Pons (tissue), 1 donor: ENCODE data around the gene NTNG1.

Experiments used
- DNase-seq: peaks from one replicate; pipeline ENCODE4 v3.0.0-alpha.2; 2016; ENCODE audit warnings: low spot score

The NTNG1 gene

DNA sequence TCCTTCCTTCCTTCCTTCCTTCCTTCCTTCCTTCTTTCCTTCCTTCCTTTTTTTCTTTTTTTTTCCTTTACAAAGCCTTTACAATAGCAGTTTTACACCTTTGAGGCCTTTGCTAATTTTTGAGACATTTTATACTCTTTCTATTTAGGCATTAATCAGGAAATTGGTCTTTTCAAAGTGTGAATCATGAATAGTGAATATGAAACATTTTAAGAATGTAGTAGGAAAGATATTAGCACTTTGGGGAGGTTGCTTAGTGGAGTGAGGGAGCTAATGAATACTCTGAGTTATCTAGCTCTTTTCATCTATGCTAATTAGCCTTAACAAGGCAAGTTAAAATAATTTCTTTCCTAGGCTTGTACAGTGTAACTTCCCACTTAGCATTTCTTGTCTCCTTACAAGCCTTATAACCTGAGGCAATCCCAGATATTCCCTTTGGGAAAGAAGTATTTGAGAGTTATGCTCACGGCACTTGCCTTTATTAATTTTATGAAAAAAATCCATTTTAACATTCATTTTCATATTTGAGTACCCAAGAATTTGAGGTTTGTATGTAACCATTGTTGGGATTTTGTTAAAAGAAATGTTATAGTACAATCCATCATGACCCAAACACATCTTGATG, 122.6 kb downstream of the NTNG1 start:
- DNase-seq, result no peak

DNA sequence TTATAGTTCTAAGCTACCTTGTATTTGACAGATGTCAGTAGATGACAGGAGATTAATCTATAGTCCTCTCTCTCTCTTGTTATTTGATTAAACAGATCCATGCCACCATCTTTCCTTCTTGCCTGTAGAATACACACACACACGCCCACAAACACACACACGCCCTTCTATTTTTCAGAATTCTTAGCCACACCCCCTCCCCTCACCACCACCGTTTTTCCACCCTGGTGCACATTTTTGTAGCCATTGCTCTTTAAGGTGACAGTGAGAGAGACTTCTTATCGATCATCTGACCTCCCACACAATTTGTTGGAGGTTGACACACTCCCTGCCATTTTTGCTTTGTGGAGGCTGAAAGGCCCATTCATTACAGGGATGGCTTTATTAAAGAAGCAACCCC, 123.2 kb downstream of the NTNG1 start:
- DNase-seq, result no peak

DNA sequence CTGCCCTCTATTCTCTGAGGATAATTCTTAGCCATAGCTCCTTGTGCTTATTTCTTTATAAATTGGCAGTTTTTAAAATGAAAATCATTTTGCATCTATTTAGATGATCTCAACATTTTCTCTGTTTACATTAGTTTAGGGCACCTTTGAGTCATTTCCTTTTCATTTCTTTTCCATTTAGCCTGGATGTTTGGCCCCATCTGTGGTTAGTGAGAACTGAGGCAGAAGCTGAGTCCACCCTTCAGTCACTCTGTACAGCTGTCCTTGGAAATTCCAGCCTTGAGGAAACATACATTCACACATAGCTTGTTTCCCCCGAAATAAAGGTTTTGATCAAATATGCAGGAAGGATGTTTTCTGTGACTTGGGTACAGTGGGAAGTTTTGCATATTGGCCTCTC, 123.7 kb downstream of the NTNG1 start:
- no peak for DNase-seq

DNA sequence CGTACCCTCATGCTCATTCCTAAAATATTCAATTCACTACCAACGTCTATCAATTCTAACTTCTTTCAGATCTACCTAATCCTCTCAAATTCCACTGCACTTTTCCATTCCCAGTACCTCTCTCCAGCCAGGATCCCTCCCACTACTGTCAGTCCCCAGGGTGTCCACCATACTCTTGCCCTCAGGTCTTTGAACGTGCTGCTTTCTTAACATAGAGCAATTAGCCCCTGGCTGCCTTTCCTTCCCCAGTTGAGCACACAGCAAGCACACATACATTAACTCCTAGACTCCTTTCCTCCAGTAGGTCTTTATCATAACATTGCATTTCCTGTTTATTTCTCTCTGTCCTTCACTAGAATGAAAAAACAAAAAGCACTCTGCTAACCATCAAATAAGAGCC, 126.7 kb downstream of the NTNG1 start:
- no peak for DNase-seq

DNA sequence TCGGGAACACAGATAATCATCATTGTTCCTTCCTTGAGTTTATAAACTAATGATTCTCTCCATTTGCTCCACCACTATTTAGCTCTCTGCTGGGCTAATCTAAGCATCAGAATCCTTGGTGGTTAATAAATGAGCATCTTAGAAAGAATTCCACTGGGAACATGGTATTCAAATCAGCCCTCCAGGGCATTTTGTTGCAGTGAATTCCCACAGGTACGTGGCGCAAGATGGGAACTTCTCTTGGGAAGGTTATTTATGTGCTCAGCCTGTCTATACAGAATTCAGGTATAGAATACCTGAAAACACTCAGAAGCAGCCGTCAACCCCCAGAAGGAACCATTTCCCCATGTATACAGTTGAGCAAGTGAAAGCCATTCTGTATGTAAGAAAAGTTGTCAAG, 131.5 kb downstream of the NTNG1 start:
- no peak for DNase-seq

DNA sequence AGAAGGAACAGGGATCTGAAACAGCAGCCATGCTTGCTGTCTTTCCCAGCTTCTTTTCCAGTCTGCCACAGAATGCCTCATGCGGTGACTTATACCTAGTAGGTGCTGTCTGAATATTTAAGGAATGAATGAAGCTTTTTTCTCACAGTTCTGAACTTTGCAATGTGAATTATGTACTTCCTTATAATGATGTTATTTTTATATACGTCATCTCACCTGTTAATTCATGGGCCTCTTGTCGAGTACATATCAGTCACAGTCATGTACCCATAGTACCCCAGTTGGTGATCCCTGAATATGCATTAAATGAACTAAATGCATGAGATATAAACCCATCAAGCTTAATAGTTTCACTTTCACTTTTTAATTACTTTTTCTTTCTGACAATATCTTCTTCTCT, 132.7 kb downstream of the NTNG1 start:
- DNase-seq, result no peak

DNA sequence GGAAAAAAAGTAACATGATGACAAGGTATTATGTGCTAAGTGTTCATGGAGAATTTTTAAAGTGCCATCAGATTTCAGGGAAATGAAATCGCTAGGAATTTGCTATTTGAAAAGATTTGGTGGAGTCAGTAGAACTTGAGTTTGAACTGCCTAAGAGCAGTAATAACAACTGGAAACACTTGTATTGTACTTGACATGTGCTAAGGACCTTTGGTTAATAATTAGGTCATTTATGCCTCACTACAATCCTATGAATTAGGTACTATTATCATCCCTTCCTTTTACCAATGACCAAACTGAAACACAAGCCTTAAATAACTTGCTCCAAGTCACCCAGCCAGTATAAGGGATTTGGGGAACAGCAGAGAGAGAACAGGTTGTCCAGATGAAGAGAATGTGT, 133.4 kb downstream of the NTNG1 start:
- DNase-seq, result no peak

DNA sequence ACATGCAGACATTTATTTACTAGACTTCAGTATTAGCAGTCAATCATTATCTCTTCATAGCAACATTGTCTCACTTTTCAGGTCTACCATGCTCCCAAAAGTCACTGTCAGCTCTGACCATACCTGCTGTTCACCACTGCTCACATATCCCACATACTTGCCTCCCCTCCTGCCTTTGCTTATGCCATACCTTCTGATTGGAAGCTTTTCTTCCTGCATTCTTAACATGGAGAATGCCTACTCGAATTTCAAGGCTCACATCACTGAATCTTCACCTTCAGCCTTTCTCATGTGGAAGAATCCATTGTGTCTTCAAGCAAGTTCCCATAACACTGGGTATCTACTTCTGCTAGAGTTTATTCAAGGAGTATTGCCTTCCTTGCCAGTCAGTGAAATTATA, 135.4 kb downstream of the NTNG1 start:
- no peak for DNase-seq

DNA sequence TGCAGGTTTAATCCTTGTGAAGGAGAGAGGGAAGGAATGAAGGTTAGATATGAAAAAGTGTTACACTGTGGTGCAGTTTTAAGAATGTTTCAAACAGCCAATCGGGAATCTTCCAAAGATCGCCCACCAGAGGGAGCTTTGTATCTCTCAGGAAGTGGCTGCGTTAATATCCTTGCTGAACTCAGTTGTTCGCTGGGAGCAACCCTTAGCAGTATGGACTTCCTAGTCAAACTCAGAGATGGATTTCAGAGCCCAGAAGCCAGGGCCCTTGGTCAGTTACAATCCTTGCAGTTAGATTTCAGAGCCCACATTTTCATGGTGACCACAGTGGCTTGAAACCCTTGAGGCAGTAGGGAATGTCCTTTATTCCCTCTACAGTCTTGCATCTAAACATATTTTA, 136.2 kb downstream of the NTNG1 start:
- DNase-seq, result peak; percentile 54

DNA sequence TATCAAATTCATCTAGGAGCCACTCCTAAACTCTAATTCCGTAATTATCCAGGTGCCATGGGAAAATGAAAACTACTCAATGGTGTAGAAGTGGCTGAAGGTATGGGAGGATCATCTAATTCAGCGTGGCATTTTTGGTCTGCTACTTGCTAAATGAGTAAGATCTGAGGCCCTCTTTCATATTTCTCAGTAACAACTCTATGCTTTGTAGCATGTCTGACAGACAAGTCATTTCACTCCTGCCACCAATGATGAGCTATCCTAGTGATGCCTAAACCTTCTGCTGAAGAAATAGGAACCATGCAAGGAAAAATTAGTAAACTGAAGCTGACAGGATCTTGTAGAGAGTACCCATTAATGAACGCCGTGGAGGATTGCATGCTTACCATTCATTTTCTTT, 145.3 kb downstream of the NTNG1 start:
- DNase-seq, result no peak

DNA sequence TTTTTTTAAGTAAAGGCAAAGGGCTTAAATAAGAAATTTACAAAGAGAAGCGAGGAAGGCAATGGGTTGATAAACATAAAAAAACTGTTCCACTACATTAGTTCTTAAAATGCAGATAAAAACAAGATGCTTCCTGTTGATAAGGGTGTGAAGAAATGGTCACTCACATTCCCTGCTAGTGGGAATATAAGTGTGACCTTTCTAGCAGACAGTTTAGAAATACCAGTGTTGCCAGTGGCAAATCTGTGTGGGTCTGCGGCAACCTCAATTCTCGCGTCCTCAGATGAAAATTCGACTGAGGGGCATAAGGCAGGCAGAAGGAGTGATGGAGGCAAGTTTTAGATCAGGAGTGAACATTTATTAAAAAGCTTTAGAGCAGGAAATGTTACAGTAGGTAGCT, 151.1 kb downstream of the NTNG1 start:
- no peak for DNase-seq

DNA sequence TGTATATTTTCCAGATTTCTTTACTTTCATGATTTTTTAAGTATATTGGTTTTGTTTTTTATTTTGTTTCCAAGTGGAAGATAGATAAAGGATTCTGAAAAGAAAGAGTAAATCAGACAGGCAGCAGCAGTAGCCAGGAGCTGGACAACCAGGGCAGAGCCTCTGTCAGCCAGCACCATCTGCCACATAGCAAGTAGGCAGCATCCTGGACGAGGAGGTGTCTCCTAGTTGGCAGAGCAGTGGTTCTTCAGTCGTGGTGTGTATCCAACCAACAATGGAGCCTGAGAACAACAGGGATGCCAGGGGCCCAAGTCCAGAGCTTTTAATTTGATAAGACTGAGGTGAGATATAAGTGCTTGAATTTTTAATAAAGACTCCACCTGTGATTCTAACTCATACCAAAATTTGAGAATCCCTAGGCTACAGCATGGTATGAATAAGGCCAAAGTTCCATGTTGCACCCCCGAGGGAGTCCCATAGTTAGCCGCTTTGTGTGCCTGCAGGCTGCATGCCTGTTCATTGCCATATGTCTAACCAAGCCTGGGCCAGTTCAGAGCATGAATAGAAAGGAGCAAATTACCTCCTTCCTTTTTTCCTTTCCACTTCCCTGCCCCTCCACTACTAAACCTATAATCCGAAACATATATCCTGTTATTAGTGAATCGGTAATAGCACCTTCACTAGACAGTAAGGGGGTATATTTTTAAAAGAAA, 153.2 kb downstream of the NTNG1 start:
- DNase-seq, result peak; percentile 11

DNA sequence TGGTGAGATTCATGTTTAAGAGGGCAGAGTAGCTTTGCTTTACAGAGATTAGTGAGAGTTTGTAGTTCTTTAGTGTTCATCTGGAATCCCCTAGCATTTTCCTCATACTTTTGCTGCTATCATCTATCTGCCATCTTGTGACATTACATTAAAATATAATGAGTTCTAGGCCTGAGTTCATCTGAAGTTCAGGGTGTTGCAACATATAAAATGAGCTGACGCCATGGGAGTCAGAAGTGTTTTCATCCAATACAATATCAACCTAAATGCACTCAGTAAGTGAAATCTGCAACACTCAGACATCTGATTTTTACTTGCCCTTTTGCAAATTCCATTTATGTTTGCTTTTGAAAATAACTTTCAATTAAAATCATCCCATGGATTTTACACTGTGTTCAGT, 153.8 kb downstream of the NTNG1 start:
- no peak for DNase-seq

DNA sequence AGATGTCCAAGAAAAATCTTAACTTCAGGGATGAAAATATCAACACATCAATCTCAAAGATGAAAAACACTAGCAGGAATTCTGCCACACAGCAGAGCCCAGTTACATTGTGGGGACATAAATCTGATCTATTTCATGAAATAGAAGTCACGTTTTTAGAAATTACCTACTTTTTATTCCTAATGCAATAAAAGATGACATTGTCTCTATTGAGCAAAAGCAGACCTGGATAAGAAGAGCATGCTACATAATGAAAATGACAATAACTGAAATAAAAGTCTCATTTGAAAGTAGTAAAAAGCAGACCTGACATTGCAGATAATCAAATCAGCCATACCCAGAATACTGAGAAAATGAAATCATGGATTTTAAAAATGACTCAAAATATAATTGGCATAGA, 156.8 kb downstream of the NTNG1 start:
- no peak for DNase-seq

DNA sequence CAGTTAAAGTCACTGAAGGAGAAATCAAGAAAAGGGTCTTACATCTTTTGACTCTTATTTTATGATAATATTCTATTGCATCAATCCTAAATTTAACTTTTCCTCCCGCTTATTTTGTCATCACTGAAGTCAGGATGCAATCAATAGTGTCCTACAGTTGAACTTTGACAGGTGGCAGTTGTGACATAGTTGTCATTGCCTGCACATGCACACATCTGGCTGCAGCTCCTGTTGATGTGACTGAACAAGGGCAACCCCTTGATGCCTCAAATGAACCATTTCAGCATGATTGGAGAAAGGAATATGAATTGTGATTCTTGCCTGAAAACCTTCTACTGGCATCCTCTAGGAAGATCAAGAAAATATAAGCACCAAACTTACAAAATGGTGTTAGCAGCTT, 157.7 kb downstream of the NTNG1 start:
- DNase-seq, result no peak

DNA sequence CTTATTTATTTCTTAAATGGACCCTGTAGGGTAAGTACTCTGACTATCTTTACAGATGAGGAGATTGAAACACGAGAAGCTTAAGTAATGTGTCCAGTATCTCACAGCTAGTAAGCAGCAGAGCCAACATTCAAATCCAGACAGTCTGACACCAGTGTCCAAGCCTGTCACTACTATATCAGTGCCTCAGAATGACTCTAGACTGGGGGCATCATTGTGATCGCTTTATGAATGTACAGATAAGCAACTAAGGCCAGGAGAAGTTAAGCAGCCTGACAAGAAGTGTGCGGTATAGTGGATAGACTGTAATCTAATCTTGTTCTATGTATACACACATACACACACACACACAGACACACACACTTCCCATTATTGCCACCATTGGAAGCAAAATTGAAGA, 158.7 kb downstream of the NTNG1 start:
- DNase-seq, result no peak

DNA sequence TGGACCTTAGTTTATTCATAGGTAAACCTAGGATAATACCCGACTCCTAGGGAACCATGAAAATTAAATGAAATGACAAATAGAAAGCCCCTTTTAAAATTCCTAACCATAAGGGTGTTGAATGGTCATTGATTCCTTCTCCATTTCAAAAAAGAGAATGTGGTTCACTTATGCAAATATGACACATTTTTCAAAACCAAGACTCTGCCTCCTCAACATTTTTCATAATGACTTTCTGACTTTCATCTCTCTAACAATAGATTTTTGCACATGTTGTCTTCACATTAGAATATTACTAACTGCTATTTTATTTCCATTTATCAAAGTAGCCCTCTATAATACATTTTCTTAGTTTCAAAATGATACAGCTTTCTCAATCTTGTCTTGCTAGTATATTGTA, 169.1 kb downstream of the NTNG1 start:
- no peak for DNase-seq

DNA sequence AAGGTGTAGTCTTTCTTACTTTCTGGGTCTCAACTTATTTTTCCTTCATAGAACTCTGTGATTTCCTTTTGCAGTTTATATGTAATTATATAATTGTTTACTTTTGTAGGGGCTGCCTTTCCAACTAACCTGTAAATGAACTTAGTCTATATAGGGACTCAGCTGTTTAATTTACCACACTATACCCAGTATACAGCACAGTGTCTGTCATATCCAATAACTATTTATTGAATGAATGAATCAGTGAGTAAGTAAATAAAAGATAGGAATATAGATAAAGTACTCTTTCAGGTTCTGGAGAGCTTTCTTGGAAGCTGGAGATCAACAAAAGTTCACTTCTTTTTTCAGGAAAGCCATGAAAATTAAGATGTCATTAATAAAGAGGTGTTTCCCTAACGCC, 174.8 kb downstream of the NTNG1 start:
- no peak for DNase-seq

DNA sequence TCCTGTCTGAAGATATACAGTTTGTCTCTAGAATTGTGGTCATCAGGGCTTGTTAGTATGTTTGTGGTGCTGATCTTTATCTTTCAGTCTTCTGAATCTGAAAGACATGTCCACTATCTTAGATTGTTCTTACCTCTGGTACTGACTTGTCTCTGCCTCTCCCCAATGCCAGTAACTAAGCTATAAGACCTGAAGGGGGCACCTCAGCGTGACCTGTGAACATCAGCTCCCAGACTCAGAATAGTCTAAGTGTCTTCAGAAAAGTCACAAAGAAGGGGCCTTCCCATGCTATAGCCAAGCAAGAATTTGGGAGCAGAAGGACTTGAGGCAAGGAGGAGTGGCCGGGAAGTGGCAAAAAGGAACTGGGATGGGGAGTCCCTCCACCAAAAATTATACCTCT, 178.1 kb downstream of the NTNG1 start:
- no peak for DNase-seq

DNA sequence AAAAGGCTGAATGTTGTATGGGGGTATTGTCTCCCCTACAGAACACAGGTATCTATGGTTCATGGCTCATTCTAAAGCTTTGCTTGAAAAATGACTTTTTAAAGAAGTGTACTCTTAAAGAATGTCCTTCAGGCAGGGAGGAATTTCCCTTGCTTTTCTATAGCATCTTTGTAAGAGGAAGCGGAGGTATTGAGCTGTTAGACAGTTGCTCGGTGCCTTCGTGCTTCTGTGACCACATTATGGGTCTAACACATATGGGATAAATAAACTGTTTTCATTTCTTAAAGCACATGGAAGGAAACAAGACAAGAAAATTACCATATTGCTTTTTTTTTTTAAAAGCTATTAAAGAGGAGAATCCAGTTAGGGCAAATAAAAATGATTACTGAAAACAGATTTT, 182.9 kb downstream of the NTNG1 start:
- DNase-seq, result no peak

DNA sequence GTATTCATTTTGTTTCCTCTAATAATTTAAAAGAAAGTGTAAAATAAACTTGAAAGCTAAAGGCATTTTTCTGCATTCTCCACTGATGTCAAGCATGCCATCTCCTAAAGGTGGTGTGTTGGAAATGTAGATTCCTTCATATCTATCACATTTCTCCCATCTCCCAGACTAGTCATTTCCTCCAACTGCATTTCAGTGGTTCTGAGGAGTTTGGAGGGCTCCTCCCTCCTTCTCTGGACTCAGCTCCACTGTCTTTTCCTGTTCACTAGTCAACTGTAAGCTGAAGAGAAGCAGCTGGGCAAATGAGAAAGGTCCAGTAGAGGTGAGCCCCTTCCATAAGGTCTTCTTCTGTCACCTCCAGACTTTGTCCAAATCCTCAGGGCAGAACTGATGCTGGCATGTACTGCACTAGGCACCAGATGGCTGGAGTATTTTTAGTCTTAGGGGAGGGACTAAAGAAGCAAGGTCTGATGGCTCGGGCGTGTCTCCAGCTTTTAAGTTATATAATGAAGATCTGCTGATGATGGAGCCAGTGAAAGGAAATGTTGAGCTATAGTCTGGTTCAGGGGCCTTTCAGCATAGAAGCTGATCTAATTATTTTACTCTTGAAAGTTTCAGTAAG, 186.1 kb downstream of the NTNG1 start:
- DNase-seq, result peak; percentile 25

DNA sequence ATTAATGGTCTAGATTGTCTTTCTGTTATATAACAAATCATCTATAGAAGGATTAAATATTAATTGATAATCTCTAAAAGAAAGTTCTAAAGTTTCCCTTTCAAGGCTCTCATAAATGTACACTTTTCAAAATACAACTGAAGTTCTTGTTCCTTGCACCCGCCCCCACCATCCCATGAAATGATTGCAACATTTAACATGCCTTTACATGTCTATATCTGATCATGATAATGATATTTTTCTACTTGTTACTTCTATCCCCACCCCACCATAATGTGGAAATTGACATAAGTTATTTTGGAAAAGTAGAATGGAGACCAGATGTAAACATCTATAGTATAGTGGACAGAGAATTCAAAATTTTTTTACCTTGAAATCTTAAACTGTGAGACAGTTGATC, 186.6 kb downstream of the NTNG1 start:
- no peak for DNase-seq

DNA sequence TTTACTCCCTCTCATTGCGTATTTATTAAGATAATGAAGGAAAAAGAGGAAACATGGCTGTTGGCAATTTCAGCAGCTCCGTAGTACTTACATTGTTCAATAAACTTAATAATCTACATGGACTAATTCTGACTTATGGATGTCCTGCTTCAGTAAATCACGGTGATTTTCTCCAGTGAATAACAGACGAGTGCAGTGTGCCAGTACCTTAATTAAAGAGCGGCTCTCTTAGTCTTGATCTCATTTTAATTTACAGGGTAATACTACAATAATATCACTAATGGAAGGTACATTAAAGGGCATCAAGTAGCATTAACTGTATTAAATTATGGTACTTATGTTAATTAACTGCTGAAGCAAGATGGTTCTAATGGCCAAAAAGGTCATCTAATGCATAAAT, 187.2 kb downstream of the NTNG1 start:
- no peak for DNase-seq

DNA sequence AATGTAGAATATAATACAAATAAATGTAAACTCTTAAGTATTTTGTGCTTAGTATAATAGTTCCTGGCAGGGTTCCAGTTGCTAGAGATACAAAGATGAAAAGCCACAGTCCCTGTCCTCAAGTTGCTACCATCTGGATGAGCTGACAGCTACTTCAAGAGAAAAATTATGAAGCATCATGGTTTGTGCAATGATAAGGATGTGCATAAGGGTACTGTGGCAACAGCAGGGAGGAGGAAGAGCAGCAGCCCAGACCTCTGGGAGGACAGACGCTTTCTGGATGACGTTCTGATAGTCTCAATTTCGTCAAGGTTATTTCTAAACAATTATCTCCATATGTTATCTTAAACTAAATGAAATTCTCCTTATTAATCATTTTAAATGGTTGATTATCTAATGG, 198.9 kb downstream of the NTNG1 start:
- DNase-seq, result no peak
